HepG2 (cell line): ENCODE data around the gene C11orf21. TPM values are rescaled to one million over a fixed set of nuclear protein-coding genes. Genes with fewer than 3 reads are reported as not detected.
A peak's percentile ranks its signal among the peaks of the same experiment; 100 is the strongest.

ENCODE experiments used
- AFF4 ChIP-seq: sonication (generic); formaldehyde crosslinking; IDR thresholded peaks from 2 replicates; pipeline ENCODE4 v1.4.0; 2020; ENCODE audit warnings: missing genetic modification reagents
- ATRX ChIP-seq: sonication (generic); formaldehyde crosslinking; IDR thresholded peaks from 2 replicates; pipeline ENCODE4 v1.4.0; 2020; ENCODE audit warnings: missing genetic modification reagents, borderline replicate concordance
- CTCF ChIP-seq: sonication (generic); formaldehyde crosslinking; IDR thresholded peaks from 2 replicates; pipeline ENCODE4 v1.5.0; 2020; ENCODE audit warnings: mild to moderate bottlenecking, missing genetic modification reagents, moderate library complexity
- EED ChIP-seq: sonication (generic); formaldehyde crosslinking; IDR thresholded peaks from 2 replicates; pipeline ENCODE4 v1.5.0; 2020; ENCODE audit warnings: mild to moderate bottlenecking, missing genetic modification reagents
- EZH2 ChIP-seq: conservative IDR thresholded peaks from 2 replicates; pipeline ENCODE4 v1.6.1; 2012; ENCODE audit warnings: mild to moderate bottlenecking, low read depth, low read length, moderate library complexity
- FOXM1 ChIP-seq: sonication (generic); formaldehyde crosslinking; IDR thresholded peaks from 2 replicates; pipeline ENCODE4 v1.5.0; 2020; ENCODE audit warnings: missing genetic modification reagents
- GABPA ChIP-seq, 2 experiments: IDR thresholded peaks; 2 replicates each; pipeline ENCODE4 v1.6.1; 2011 to 2016; ENCODE audit warnings: low read depth in 2 of 2, low read length in 1 of 2, missing biosample characterization in 1 of 2, missing genetic modification characterization in 1 of 2
- TRIM24 ChIP-seq: sonication (generic); formaldehyde crosslinking; IDR thresholded peaks from 2 replicates; pipeline ENCODE4 v1.8.0; 2022; ENCODE audit warnings: mild to moderate bottlenecking, missing genetic modification reagents
- ZBTB14 ChIP-seq: sonication (generic); formaldehyde crosslinking; IDR thresholded peaks from 2 replicates; pipeline ENCODE4 v1.4.0; 2020; ENCODE audit warnings: missing genetic modification reagents
- ZBTB39 ChIP-seq: sonication (generic); formaldehyde crosslinking; IDR thresholded peaks from 2 replicates; pipeline ENCODE4 v1.5.0; 2020; ENCODE audit warnings: missing genetic modification reagents
- ZNF503 ChIP-seq: sonication (generic); formaldehyde crosslinking; IDR thresholded peaks from 2 replicates; pipeline ENCODE4 v1.4.0; 2020; ENCODE audit warnings: missing genetic modification reagents
- ZNF558 ChIP-seq: sonication (generic); formaldehyde crosslinking; IDR thresholded peaks from 2 replicates; pipeline ENCODE4 v1.9.0; 2022; ENCODE audit warnings: mild to moderate bottlenecking, missing genetic modification reagents, borderline replicate concordance
- ZNF660 ChIP-seq: sonication (generic); formaldehyde crosslinking; IDR thresholded peaks from 2 replicates; pipeline ENCODE4 v1.5.1; 2020; ENCODE audit warnings: mild to moderate bottlenecking, low read depth, missing genetic modification reagents, borderline replicate concordance
- ZNF781 ChIP-seq: sonication (generic); formaldehyde crosslinking; IDR thresholded peaks from 2 replicates; pipeline ENCODE4 v1.5.1; 2020; ENCODE audit warnings: borderline replicate concordance, mild to moderate bottlenecking, missing genetic modification reagents; ENCODE audit errors: not compliant biosample characterization
- ZNF850 ChIP-seq: sonication (generic); formaldehyde crosslinking; conservative IDR thresholded peaks from 2 replicates; pipeline ENCODE4 v1.9.0; 2021; ENCODE audit warnings: mild to moderate bottlenecking, missing genetic modification reagents
- polyA plus RNA-seq, 8 experiments: library from polyadenylated mRNA; depleted of rRNA in 3 of 8; stranded (reverse) in 7 of 8; unstranded in 1 of 8; fragments of >200 nt; fragmentation: Illumina TruSeq in 4 of 8; extraction: Trizol in 4 of 8; gene quantifications; 2 replicates each; pipeline versions ENCODE4 v1.2.1 to v1.2.3, GENCODE V29; 2011 to 2016; ENCODE audit warnings: low read depth in 4 of 8, missing spikeins in 1 of 8, mixed read lengths in 1 of 8; ENCODE audit not compliant: insufficient read depth in 1 of 8
- total RNA-seq, 5 experiments: library from RNA; depleted of rRNA; stranded (reverse); fragments of >200 nt; fragmentation: Illumina TruSeq; extraction: Trizol; gene quantifications; 2 replicates each; pipeline ENCODE4 v1.2.3, GENCODE V29; 2016; ENCODE audit warnings: low read depth in 1 of 5

C11orf21 gene
- total and polyA plus RNA-seq, 2 of the 13 experiments (the other 11 are each of a cell fraction or from before 2014, with no cell fraction given), result 0.08 TPM; not detected in 1

- TF ChIP-seq ZNF781 (CRISPR knock-in tag) (no peak), TRIM24 (CRISPR knock-in tag) (no peak), GABPA (IDR thresholded peaks at IDR 0.05; ENCODE audit: low read depth, low read length) (peak; percentile 22; the same call in 1 of the 2 replicates), GABPA (CRISPR knock-in tag; IDR thresholded peaks at IDR 0.05; ENCODE audit: low read depth) (no peak), AFF4 (CRISPR knock-in tag) (no peak), ZBTB14 (CRISPR knock-in tag) (no peak), ZNF660 (CRISPR knock-in tag) (no peak), ZNF558 (CRISPR knock-in tag) (no peak), CTCF (0 out of 2 replicates have a peak, but pooled peaks have one; percentile 7), EED (CRISPR knock-in tag) (no peak), ZNF850 (CRISPR knock-in tag) (no peak), EZH2 (no peak), FOXM1 (CRISPR knock-in tag) (no peak), ATRX (CRISPR knock-in tag) (no peak), ZBTB39 (no peak), ZNF503 (no peak; the same call in 1 of the 2 replicates)
Measured at GRCh38 chr11:2268729-2269600, 32.8 kb downstream of the C11orf21 start (continued).
